GM18508 (cell line): ENCODE measurements around the gene VSX1.

Experiments used
- ATAC-seq: cut with Tn5 transposase; IDR thresholded peaks from one replicate; pipeline ENCODE4 v1.9.1; 2021; ENCODE audit warnings: moderate number of reproducible peaks; ENCODE audit not compliant: insufficient read depth, unreplicated experiment

Gene VSX1

DNA sequence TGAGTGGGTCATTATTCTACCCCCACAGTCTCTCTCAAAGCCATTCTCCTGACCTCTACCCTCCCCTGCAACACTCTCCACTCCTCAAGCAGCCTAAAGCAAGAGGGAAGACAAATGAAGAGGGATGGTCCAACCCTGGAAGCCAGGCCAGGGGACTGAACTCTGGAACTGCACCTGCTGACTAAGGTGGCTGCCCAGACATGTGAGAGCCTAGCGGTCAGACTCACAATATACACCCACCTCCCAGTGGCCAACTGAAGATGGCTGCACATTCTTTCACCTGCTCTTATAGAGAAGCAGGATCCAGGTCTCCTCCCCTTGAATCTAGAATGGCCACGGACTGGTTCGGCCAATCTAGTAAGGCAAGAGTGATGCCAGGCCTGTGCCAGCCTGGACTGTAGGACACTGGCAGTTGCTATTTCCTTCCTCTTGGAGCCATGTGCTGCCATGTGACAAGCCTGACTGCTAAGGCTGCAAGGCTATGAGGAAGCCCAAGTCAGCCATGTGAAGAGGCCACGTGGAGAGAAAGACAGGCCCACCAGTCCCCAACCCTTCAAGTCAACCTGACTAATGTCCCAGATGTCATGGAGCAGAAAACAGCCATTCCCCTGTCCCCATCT lies 55.8 kb downstream of the VSX1 start:
- ATAC-seq: no peak
